Inferior parietal cortex (tissue), 1 donor: ENCODE data around the gene AQP12B.

Source experiments
- DNase-seq: peaks from one replicate; pipeline ENCODE4 v3.0.0-alpha.2; 2016; ENCODE audit errors: extremely low spot score

The AQP12B gene

DNA sequence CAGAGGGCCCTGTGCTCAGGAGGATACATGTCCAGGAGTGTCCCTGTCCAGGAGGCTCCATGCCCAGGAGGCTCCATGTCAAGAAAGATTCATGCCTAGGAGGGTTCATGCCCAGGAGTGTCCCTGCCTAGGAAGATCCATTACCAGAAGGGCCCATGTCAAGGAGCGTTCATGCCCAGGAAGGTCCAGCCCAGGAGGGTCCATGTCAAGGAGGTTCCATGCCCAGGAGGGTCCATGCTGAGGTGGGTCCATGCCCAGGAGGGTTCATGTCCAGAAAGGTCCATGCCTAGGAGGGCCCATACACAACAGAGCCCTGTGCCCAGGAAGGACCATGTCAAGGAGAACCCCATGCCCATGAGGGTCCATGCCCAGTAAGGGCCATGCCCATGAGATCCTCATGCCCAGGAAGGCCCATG is 50.4 kb downstream of the AQP12B start:
- DNase-seq: no peak

DNA sequence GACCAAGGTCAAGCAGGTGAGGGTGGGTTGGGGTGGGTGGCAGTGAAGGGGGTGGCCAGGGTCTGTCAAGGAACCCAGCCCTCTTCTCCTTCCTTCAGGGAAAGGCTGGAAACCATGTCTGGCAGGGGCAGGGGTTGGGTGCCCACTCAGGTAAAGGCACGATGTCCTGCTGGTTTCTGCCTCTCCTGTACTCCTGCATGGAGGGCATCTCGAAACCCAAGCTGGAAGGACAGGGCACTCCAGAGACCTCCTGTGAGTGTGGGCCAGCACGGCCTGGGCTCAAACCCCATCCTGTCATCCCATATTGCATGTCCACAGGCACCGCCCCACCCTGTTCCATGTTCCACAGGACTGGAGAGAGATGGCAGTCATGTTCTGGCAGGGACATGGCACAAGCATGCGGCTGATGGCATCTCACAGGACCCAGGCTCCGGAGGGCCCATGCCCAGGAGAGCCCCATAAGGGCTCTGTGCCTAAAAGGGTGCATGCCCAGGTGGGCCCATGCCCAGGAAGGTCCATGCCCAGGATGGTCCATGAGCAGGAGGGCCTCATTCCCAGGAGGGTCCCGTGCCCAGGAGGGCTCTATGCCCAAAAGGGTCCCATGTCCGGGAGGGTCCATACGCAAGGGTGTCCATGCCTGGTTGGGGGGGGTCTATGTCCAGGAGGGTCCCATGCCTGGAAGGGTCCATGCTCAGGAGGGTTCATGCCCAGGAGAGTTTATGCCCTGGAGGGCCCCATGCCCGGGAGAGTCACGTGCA is 51.0 kb downstream of the AQP12B start:
- no peak for DNase-seq

DNA sequence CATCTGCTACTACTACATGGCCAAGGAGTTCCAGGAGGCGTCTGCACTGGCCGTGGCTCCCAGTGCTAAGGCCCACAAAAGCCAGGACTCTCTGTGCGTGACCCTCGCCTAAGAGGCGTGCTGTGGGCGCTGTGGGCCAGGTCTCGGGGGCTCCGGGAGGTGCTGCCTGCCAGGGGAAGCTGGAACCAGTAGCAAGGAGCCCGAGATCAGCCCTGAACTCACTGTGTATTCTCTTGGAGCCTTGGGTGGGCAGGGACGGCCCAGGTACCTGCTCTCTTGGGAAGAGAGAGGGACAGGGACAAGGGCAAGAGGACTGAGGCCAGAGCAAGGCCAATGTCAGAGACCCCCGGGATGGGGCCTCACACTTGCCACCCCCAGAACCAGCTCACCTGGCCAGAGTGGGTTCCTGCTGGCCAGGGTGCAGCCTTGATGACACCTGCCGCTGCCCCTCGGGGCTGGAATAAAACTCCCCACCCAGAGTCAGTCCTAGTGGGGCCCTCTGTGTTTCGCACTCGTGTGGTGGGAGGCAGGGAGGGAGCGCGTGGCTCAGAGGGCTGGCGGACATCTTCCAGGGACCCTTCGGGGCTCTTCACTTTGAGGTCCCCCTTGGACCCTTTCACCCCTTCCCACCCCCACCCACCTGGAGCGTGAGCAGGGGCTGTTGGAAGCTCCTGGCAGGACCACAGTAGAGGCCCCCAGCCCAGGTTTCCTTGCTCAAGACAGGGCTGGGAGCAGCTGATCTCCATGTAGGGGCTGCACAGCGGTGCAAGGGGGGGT is 51.7 kb downstream of the AQP12B start:
- DNase-seq: no peak

DNA sequence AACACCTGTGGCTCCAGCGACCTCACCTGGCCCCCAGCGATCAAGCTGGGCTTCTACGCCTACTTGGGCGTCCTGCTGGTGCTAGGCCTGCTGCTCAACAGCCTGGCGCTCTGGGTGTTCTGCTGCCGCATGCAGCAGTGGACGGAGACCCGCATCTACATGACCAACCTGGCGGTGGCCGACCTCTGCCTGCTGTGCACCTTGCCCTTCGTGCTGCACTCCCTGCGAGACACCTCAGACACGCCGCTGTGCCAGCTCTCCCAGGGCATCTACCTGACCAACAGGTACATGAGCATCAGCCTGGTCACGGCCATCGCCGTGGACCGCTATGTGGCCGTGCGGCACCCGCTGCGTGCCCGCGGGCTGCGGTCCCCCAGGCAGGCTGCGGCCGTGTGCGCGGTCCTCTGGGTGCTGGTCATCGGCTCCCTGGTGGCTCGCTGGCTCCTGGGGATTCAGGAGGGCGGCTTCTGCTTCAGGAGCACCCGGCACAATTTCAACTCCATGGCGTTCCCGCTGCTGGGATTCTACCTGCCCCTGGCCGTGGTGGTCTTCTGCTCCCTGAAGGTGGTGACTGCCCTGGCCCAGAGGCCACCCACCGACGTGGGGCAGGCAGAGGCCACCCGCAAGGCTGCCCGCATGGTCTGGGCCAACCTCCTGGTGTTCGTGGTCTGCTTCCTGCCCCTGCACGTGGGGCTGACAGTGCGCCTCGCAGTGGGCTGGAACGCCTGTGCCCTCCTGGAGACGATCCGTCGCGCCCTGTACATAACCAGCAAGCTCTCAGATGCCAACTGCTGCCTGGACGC is 52.5 kb downstream of the AQP12B start:
- DNase-seq: no peak

DNA sequence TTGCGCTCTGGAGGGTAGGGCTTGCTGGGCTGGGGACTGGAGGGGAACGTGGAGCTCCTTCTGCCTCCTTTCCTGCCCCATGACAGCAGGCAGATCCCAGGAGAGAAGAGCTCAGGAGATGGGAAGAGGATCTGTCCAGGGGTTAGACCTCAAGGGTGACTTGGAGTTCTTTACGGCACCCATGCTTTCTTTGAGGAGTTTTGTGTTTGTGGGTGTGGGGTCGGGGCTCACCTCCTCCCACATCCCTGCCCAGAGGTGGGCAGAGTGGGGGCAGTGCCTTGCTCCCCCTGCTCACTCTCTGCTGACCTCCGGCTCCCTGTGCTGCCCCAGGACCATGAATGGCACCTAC is 53.1 kb downstream of the AQP12B start:
- no peak for DNase-seq

DNA sequence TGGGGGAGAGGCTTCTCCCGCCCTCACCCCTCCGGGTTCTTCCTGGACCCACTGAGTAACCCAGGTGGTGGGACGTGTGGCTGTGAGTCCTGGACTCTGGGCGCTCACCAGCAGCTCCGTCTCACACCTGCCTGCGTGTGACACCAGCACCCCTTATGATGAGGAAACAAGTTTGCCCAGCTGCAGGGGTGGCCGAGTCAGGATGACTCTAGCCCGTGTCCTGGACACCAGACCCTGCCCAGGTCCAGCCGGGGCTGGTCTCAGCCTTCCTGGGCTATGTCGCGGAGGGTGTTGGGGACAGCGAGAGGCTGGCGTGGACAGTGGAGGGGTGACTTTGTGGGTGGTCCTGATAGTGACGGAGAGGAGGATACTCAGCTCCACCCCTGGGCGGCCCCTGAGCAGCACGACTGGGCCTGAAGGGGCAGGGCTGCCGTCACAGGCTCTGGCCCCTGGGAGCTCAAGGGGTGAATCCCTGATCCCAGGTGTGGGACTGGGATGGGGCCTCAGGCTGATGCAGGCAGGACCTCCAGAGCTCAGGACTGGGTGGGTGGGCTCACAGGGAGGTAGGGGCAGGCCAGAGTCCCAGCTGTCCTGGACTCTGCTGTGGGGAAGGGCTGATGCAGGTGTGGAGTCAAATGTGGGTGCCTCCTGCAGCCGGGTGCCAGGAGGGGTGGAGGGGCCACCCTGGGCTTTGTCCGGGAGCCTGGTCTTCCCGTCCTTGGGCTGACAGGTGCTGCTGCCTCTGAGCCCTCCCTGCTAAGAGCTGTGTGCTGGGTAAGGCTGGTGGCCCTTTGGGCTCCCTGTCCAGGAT is 53.7 kb downstream of the AQP12B start:
- DNase-seq: no peak

DNA sequence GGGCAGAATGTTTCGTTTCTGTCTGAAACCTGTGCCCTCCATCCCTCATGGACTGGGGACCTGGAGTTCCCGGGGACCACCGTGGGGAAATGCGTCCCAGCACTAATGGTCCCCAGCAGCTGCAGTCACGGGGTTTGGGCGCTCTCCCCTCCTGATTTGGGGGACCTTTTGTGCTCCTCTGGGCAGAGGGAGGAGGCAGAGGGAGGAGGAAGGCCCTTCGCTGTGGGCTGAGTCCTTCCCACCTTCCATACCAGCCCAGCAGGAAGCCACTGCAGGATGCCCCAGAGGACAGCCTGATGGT is 54.2 kb downstream of the AQP12B start:
- DNase-seq: no peak

DNA sequence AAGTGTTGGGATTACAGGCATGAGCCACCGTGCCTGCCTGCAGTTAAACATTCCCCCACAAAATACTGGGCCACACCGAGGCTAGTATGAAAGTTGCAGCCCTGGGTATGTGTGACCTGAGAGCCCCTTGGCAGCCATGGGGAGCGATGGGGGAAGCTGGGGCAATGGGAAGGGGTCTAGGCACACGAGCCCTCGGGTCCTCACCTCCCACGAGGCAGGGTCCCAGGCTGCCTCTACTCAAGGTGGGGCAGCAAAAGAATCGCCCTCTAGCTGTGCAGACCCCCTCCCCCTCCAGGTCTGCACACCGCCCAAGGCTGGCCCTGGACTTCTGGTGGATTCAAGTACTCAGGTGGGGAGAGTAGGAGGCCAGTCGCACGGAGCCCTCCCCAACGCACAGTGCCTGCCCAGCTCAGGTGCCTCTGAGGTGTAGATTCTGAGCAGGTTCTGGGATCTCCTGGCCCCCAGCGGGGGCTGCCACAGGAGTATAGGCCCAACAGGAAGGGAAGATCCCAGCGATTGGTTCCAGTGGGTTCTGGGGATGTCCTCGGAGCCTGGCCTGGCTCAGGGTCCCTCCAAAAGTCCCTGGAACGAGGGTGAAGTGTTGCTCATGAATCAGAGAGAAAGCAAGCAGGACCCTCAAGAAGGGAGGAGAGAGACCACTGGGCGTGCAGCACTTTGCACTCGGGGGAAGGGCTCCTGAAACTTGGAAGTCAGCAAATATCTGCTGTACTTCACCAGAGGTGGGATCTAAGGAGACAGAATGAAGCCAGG is 54.8 kb downstream of the AQP12B start:
- DNase-seq: no peak

DNA sequence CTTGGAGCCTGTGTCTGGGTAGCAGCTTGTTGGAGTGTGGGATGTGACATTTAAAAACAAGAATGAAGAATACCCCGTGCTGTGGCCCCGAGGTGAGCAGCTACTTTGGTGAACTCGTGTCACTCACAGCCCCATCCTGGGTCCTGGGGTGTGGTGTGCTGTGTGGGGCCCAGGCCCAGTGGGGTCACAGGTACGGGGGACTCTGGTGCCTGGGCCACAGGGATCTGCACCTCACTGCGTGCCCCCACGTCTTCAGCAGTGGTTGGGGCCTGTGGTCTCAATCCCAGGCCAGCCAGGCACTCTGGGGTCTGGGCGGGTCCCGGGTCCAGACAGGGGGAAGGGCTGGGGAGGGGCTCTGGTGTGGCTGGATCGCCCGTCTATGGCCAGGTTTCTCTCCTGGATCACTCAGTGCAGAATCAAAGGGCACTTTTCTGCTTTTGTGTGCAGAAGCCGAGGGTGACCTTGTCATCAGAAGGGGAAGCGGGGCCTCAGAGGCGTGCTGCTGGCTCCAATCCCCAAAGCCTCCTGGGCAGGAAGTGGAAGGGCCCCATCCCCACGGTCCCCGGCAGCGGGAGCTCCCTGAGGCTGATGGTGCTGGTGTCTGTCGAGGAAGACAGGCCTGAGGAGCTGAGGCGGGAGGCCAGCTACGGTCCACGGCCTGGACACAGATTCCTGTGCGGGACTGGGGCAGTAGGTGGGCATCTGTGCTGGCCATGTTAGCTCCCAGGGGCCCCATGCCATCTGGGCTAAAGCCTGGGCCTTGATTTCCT is 56.0 kb downstream of the AQP12B start:
- no peak for DNase-seq
